ENCODE data around the gene AVPI1.

The AVPI1 gene, protein sequence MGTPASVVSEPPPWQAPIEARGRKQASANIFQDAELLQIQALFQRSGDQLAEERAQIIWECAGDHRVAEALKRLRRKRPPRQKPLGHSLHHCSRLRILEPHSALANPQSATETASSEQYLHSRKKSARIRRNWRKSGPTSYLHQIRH

DNA sequence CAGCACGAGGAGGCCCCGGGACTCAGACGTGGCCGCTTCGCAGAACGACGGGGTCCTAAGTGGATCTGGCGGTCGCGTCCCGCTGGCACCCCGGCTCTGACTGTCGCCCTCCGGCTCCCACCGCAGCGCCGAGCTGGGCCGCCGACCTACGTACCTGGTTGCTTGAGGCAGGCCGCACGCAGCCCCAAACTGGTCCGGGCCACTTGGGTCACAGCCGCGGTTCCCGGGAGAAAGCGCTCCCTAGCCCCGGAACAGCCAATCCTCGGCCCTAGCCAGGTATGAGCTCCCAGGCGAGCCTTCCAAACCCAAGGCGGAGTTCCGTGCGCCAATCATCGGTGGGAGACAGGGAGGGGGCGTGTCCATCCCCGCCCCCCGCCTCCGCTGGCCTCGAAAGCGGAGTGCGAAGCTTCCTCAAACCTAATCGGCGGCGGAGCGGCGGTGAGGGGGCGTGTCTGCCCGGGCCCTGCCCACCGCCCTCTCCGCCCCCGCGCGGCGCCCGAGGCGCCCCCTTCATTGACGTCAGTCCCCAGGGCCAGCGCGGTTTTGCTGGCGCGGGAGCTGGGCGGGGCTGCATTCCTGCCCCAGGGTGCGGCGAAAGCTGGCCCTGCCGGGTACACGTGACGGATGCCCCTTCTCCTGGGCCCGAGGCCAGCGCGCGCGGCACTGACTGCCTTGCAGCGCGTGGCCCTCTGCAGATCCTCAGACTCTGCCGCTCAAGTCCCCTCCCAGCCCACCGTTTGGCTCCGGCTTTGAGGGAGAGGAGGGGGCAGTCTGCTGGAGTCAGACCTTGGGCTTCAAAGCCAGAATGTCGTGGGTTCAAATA, at the start of gene AVPI1:
TSS of gene AVPI1 (minus strand) at position 280 of the 823 bp plus-strand sequence. CDS start 7,336 bp downstream, outside the sequence.
- peak; percentile 97 for DNase-seq

DNA sequence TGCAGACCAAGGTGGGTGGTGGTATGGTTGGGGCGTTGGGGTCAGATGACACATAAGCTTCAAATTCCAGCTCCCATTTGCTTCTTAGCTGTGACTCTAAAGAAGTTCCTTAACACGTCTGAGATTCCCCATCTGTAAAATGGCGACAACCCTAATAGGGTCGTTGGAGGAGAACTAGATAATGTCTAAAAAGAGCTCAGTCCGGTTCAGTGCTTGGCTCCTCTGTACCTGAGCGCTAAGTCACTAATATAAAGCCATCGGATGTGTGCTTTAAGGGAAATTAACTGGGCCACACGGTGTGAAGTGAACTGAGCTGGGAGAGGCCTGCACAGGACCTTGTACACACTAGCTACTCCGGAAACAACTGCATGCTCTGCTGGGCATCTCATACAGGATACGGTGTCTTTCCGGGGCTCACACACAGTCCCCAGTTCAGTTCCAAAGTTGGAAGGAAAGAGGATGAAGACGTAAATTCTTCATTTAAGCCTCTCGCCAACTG, 49.4 kb upstream of the AVPI1 start:
- no peak for DNase-seq

GRCh38 chr10:97734021-97734420, 47.0 kb upstream of the AVPI1 start:
- DNase-seq = no peak

GRCh38 chr10:97733256-97733655, 46.2 kb upstream of the AVPI1 start:
- DNase-seq = no peak

- no peak for DNase-seq
These were observed 45.0 kb upstream of the AVPI1 start for GRCh38 chr10:97732052-97732359.

DNA sequence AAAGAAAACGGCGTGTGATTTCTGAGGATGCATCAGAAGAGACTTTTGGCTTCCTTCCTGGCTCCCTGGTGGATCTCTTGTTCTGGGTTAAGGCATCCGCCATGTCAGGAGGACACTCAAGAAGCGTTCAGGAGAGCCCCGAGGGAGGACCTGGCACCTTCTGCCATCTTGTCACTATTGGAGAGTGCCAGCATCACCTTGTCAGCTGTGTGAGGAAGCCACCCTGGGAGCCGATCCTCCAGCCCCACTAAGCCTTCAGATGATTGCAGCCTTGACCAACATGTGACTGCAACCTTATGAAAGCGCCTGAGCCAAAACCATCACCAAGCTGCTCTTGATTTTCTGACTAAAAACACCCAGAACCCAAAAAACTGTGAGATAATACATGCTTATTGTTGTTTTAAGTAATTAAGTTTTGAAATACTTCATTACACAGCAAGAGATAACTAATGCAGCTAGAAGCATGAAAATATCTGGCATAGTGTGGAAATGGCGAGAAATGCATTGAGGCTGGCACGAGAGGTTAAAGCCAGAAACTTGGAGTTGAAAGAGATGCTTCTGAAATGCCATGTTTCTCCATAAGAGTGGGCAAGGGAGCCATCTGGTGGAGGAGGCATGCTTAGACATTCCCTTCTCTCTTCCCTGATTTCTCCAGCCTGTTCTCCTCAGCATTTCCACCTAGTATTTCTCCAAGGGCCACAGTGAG, 44.5 kb upstream of the AVPI1 start:
- DNase-seq = peak; percentile 67

GRCh38 chr10:97729014-97729413, 42.0 kb upstream of the AVPI1 start:
- no peak for DNase-seq

GRCh38 chr10:97726636-97727178, 39.7 kb upstream of the AVPI1 start:
- no peak for DNase-seq

- DNase-seq = no peak
These were observed 37.4 kb upstream of the AVPI1 start for GRCh38 chr10:97724341-97724941.

- DNase-seq = no peak
These were observed 36.0 kb upstream of the AVPI1 start for GRCh38 chr10:97723001-97723400.

DNA sequence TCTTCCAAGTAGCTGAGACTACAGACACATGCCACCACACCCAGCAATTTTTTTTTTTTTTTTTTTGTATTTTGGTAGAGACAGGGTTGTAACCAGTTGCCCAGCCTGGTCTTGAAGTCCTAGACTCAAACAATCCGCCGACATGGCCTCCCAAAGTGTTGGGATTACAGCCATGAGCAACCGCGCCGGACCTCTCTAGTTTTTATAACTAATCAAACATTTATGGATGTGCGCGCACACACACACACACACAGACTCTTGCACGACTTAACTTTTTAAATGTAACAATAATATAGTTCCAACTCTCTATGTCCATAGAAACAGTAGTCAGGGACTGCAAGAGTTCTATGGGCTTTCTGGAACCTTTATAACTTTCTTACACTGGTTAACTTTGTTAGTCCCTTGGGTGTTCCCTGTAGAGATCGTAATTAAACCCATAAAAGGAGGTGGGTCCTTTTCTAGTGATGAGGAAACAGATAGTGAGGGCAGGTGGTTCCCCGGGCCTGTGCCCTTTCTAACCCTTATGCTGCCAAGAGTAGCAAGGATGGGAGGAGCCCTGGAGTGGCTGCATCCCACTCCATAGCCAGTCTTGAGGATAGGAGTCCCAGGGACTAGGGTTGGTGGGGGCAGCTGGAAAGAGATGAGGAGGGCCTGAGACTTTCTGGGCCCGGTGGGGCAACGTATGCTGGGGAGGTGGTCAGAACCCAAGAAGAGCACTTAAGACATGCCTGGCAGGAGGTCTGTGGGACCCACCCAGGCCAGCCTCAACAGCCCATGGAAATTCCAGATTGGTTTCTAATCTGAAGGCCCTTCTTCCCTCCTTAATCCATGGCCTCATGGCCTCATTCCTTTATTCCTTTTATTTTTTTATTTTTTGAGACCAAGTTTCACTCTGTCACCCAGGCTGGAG, 35.1 kb upstream of the AVPI1 start:
- DNase-seq = no peak

DNA sequence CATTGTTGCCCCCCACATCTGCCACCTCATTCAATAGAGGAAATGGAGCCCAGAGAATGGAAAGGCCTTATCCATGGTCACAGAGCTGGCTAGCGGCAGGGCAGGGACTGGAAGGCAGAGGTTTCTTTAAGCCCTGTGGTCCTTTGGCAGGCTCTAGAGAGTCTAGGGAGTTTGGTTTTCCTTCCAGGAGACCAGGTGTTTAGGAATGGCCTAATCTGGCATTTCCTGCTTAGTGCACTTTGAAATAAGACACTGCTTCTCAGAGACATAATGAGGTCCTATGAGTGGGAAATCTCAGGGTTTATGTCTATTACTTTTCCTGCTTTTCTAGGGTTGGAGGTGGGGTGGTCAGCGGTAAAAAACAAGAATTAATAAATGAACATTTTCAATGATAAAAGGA, 32.6 kb upstream of the AVPI1 start:
- DNase-seq = no peak

- no peak for DNase-seq
These were observed 31.7 kb upstream of the AVPI1 start for GRCh38 chr10:97718659-97719142.

DNA sequence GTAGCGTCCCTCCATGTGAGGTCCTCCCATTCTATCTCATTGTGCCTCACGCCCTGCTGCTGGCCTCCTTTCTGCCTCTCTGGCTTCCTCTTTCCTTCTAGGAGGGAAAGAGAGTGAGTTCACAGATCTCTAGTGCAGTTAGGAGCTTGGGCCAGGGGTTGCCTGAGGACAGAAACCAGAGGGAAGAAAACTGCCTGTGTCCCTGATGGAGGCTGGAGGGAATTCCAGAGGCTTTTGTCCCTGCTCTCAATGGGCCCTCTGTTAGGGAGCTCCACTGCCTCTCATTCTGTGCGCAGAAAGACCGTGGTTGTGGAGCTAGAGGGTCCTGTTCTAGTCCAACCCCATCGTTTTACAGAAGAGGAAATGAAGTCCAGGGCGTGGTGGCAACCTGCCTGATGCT, 31.1 kb upstream of the AVPI1 start:
- no peak for DNase-seq

- no peak for DNase-seq
These were observed 30.6 kb upstream of the AVPI1 start for GRCh38 chr10:97717627-97718026.

- no peak for DNase-seq
These were observed 28.3 kb upstream of the AVPI1 start for GRCh38 chr10:97715259-97715874.

- no peak for DNase-seq
These were observed 27.6 kb upstream of the AVPI1 start for GRCh38 chr10:97714401-97715258.

DNA sequence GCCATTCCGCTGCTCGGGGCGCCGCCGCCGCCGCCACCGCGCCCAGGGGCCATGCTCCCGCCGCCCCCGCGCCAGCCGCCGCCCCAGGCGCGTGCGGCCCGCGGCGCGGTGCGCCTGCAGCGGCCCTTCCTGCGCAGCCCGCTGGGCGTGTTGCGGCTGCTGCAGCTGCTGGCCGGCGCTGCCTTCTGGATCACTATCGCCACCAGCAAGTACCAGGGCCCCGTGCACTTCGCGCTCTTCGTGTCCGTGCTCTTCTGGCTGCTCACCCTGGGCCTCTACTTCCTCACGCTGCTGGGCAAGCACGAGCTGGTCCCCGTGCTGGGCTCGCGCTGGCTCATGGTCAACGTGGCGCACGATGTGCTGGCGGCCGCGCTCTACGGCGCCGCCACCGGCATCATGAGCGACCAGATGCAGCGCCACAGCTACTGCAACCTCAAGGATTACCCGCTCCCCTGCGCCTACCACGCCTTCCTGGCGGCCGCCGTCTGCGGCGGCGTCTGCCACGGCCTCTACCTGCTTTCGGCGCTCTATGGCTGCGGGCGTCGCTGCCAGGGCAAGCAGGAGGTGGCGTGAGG, 26.9 kb upstream of the AVPI1 start:
- DNase-seq = peak; percentile 64

DNA sequence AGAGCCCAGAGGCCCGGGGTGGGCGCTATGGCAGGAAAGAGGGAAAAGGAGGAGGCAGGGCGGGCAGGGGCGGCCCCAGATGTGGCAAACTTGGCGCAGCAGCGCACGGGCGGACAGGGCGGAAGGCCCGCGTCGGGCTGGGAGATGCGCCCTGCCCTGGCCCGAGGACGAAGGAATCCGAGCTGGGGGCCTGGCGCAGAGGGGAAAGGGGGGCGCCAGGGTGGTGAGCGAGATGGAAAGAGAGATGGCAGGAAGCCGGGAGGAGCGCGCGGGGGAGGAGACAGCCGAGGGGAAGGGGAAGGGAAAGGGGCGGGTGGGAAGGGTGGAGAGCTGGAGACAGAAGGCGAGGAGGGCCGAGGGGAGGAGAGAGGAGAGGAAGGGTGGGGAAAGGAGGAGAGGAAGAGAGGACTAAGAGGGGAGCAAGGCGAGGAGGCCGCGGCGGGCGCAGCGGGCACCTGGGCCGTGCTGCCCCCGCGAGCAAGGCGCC, 26.3 kb upstream of the AVPI1 start, which contains the start of gene MARVELD1:
TSS of gene MARVELD1 (plus strand) at position 392 of the 487 bp plus-strand sequence. CDS start 147 bp downstream, outside the sequence.
- peak; percentile 46 for DNase-seq
